H1 (cell line): ENCODE measurements around the gene STAT3. TPM values are rescaled to one million over a fixed set of nuclear protein-coding genes. Genes with fewer than 3 reads are reported as not detected.

Experiments used
- CTCF ChIA-PET: fragments of 300-600 bp; sonication (Branson Sonifier 250); formaldehyde crosslinking; loops from one replicate; lab custom pipeline; 2021; ENCODE audit not compliant: partially characterized antibody; lab: Charles Lee
- POLR2A ChIA-PET: fragments of 300-600 bp; sonication (Branson Sonifier 250); formaldehyde crosslinking; loops from one replicate; lab custom pipeline; 2021; ENCODE audit warnings: inconsistent platforms; ENCODE audit not compliant: partially characterized antibody; lab: Charles Lee
- DNase-seq, 2 experiments: peaks; one replicate each; pipeline versions ENCODE4 v3.0.0 to v3.0.0-alpha.2; 2010 to 2022; ENCODE audit warnings: low spot score in 2 of 2, low read depth in 1 of 2, mixed read lengths in 1 of 2
- FAIRE-seq: peaks from 2 replicates; lab custom pipeline; 2011; peaks lifted over from hg19 to GRCh38; lab: Jason Lieb, UNC
- H2AFZ ChIP-seq: 2 replicates; pipeline ENCODE4 v1.8.1; 2012; ENCODE audit warnings: low read length, inconsistent platforms
- H2AK5ac ChIP-seq: 2 replicates; pipeline ENCODE4 v1.6.1; 2013; ENCODE audit warnings: low read depth, low read length
- H2BK120ac ChIP-seq: replicated peaks from 2 replicates; pipeline ENCODE3; 2013; ENCODE audit warnings: low read depth, low read length, inconsistent platforms
- H2BK12ac ChIP-seq: 2 replicates; pipeline ENCODE4 v1.6.1; 2013; ENCODE audit warnings: low read depth, low read length
- H2BK15ac ChIP-seq: 2 replicates; pipeline ENCODE4 v1.6.1; 2013; ENCODE audit warnings: low read length
- H2BK20ac ChIP-seq: 2 replicates; pipeline ENCODE4 v1.6.1; 2013; ENCODE audit warnings: low read length
- H2BK5ac ChIP-seq: 2 replicates; pipeline ENCODE4 v1.6.1; 2013; ENCODE audit warnings: low read depth, low read length
- H3K14ac ChIP-seq: 2 replicates; pipeline ENCODE4 v1.6.1; 2013; ENCODE audit warnings: inconsistent platforms; ENCODE audit not compliant: insufficient read length
- H3K18ac ChIP-seq: 2 replicates; pipeline ENCODE4 v1.6.1; 2013; ENCODE audit warnings: low read length; ENCODE audit errors: extremely low read depth
- H3K23ac ChIP-seq: 2 replicates; pipeline ENCODE4 v1.6.1; 2013; ENCODE audit warnings: inconsistent platforms; ENCODE audit not compliant: insufficient read length
- H3K23me2 ChIP-seq: 2 replicates; pipeline ENCODE4 v1.6.1; 2013; ENCODE audit warnings: low read depth, low read length
- H3K27ac ChIP-seq: 2 replicates; pipeline ENCODE4 v1.6.1; 2011; ENCODE audit warnings: low read depth, low read length, inconsistent platforms
- H3K27me3 ChIP-seq, 4 experiments: replicated peaks in 1 of 4; 1 replicate in 1 of 4; 2 replicates in 3 of 4; pipeline versions ENCODE4 v1.6.1 to v1.8.1; 2011 to 2013; ENCODE audit warnings: low read length in 3 of 4, mild to moderate bottlenecking in 3 of 4, inconsistent platforms in 2 of 4, mixed read lengths in 2 of 4, moderate library complexity in 1 of 4; ENCODE audit not compliant: control insufficient read depth in 3 of 4, insufficient read depth in 3 of 4; ENCODE audit errors: extremely low read depth in 1 of 4
- H3K36me3 ChIP-seq, 4 experiments: 2 replicates each; pipeline versions ENCODE4 v1.6.1 to v1.8.1; 2011 to 2013; ENCODE audit warnings: mild to moderate bottlenecking in 4 of 4, low read length in 3 of 4, moderate library complexity in 2 of 4, control low read depth in 1 of 4, inconsistent platforms in 1 of 4; ENCODE audit not compliant: insufficient read depth in 4 of 4, control insufficient read depth in 2 of 4
- H3K4ac ChIP-seq: replicated peaks from 2 replicates; pipeline ENCODE3; 2013; ENCODE audit warnings: low read length, low read depth, mixed read lengths, inconsistent platforms; ENCODE audit not compliant: insufficient read length
- H3K4me1 ChIP-seq, 4 experiments: replicated peaks in 1 of 4; 1 replicate in 1 of 4; 2 replicates in 3 of 4; pipeline versions ENCODE4 v1.6.1 to v1.8.1; 2011 to 2013; ENCODE audit warnings: low read length in 3 of 4, inconsistent platforms in 2 of 4, mixed read lengths in 1 of 4; ENCODE audit not compliant: insufficient read depth in 4 of 4, control insufficient read depth in 3 of 4
- H3K4me2 ChIP-seq, 2 experiments: 2 replicates each; pipeline versions ENCODE4 v1.6.1 to v1.8.1; 2011 to 2013; ENCODE audit warnings: low read depth in 2 of 2, low read length in 2 of 2, control low read depth in 1 of 2, inconsistent platforms in 1 of 2, mild to moderate bottlenecking in 1 of 2; ENCODE audit not compliant: insufficient read depth in 1 of 2
- H3K4me3 ChIP-seq, 4 experiments: fragments of 200-600, 300-600 bp in 1 of 4; sonication (generic), shearing (Covaris generic), sonication (Bioruptor Twin) in 1 of 4; 2 replicates each; pipeline versions ENCODE4 v1.5.1 to v1.8.1; 2011 to 2016; ENCODE audit warnings: low read length in 4 of 4, low read depth in 3 of 4, control low read depth in 2 of 4, inconsistent platforms in 2 of 4, mild to moderate bottlenecking in 2 of 4, mixed read lengths in 1 of 4, moderate library complexity in 1 of 4; ENCODE audit not compliant: insufficient read depth in 2 of 4; ENCODE audit errors: extremely low read depth in 1 of 4
- H3K56ac ChIP-seq: replicated peaks from 2 replicates; pipeline ENCODE3; 2013; ENCODE audit warnings: low read depth, mild to moderate bottlenecking, mixed read lengths, low read length, inconsistent platforms; ENCODE audit not compliant: insufficient read length
- H3K79me1 ChIP-seq: 2 replicates; pipeline ENCODE4 v1.6.1; 2013; ENCODE audit warnings: low read depth, low read length, control low read depth
- H3K79me2 ChIP-seq, 2 experiments: 2 replicates each; pipeline versions ENCODE4 v1.6.1 to v1.8.1; 2012 to 2013; ENCODE audit warnings: low read length in 2 of 2, mild to moderate bottlenecking in 2 of 2, inconsistent platforms in 1 of 2; ENCODE audit not compliant: insufficient read depth in 2 of 2, control insufficient read depth in 1 of 2
- H3K9ac ChIP-seq, 4 experiments: replicated peaks in 1 of 4; 1 replicate in 1 of 4; 2 replicates in 3 of 4; pipeline versions ENCODE4 v1.6.1 to v1.8.1; 2011 to 2013; ENCODE audit warnings: low read depth in 3 of 4, low read length in 3 of 4, control low read depth in 2 of 4, mild to moderate bottlenecking in 2 of 4, moderate library complexity in 2 of 4, inconsistent platforms in 1 of 4; ENCODE audit errors: extremely low read depth in 1 of 4
- H3K9me3 ChIP-seq, 2 experiments: 2 replicates each; pipeline versions ENCODE4 v1.6.1 to v1.8.1; 2012 to 2013; ENCODE audit warnings: mild to moderate bottlenecking in 2 of 2, moderate library complexity in 2 of 2, control low read depth in 1 of 2, inconsistent platforms in 1 of 2, low read depth in 1 of 2, low read length in 1 of 2, mixed read lengths in 1 of 2; ENCODE audit not compliant: insufficient read depth in 2 of 2
- H4K20me1 ChIP-seq, 2 experiments: replicated peaks in 1 of 2; 2 replicates each; pipeline versions ENCODE3 to v1.8.1; 2011 to 2013; ENCODE audit warnings: inconsistent platforms in 2 of 2, low read length in 2 of 2, mild to moderate bottlenecking in 1 of 2; ENCODE audit not compliant: insufficient read depth in 2 of 2, control insufficient read depth in 1 of 2
- H4K5ac ChIP-seq: 2 replicates; pipeline ENCODE4 v1.6.1; 2013; ENCODE audit warnings: low read length, low read depth, mixed read lengths, inconsistent platforms; ENCODE audit not compliant: insufficient read length
- H4K8ac ChIP-seq: 2 replicates; pipeline ENCODE4 v1.8.0; 2013; ENCODE audit warnings: mild to moderate bottlenecking, moderate library complexity, low read length, inconsistent platforms; ENCODE audit not compliant: insufficient read depth; ENCODE audit errors: extremely low read depth
- H4K91ac ChIP-seq: replicated peaks from 2 replicates; pipeline ENCODE3; 2013; ENCODE audit warnings: low read length, mixed read lengths, inconsistent platforms; ENCODE audit not compliant: insufficient read length
- ASH2L ChIP-seq: fragments of 200-600, 300-600 bp; sonication (generic); IDR thresholded peaks from one replicate; pipeline ENCODE4 v1.7.1; 2017; ENCODE audit warnings: low read length
- RBBP5 ChIP-seq: IDR thresholded peaks from 2 replicates; pipeline ENCODE4 v1.7.1; 2012; ENCODE audit warnings: low read depth, mild to moderate bottlenecking, inconsistent platforms, low read length, moderate library complexity, borderline replicate concordance
- SIN3A ChIP-seq, 2 experiments: IDR thresholded peaks in 1 of 2; conservative IDR thresholded peaks in 1 of 2; 2 replicates each; pipeline ENCODE4 v1.6.1; 2011 to 2012; ENCODE audit warnings: low read length in 2 of 2, improper control_type of control experiment in 1 of 2, low read depth in 1 of 2, mild to moderate bottlenecking in 1 of 2
- TCF12 ChIP-seq: IDR thresholded peaks from 2 replicates; pipeline ENCODE4 v1.6.1; 2011; ENCODE audit warnings: low read depth, mild to moderate bottlenecking, low read length
- WGBS, 2 experiments: shearing (Covaris generic) in 1 of 2; methylation state at CpG; one replicate each; pipeline versions ENCODE4 v1.1.6 to v1.1.7; 2013 to 2015; ENCODE audit warnings: low lambda C conversion rate in 2 of 2, mixed read lengths in 2 of 2, inconsistent platforms in 1 of 2, low coverage in 1 of 2, missing lambda C conversion rate in 1 of 2; ENCODE audit not compliant: insufficient replicate concordance in 2 of 2, insufficient coverage in 1 of 2, insufficient read length in 1 of 2; ENCODE audit errors: extremely low coverage in 1 of 2, missing lambda C conversion rate in 1 of 2; 5-methylcytosine and 5-hydroxymethylcytosine counted together
- polyA plus RNA-seq, 7 experiments: library from polyadenylated mRNA; depleted of rRNA in 3 of 7; stranded (reverse) in 5 of 7; unstranded in 2 of 7; fragments of >200 nt in 5 of 7; fragments of 200-250 nt in 2 of 7; gene quantifications; 1 replicate in 5 of 7; 2 replicates in 1 of 7; 4 replicates in 1 of 7; pipeline versions ENCODE4 v1.2.1 to v1.2.3, GENCODE V29; 2011 to 2013; ENCODE audit warnings: missing spikeins in 2 of 7, mixed read lengths in 2 of 7
- total RNA-seq: library from RNA; stranded (reverse); fragmentation: NEBNext Ultra II Directional; extraction: Animal tissue kit (Norgen Biotek cat#: 25700); gene quantifications from 2 replicates; pipeline ENCODE4 v1.2.1, GENCODE V29; 2021

Gene STAT3
- total and polyA plus RNA-seq, 2 of the 8 experiments (the other 6 are each of a cell fraction or from before 2014, with no cell fraction given), result 38.4 to 94.1 TPM

- Histone ChIP-seq H3K27ac (no peak overlapping the region), H3K4me1 (peaks cover 0 to 6% (median 2%) of the 10 kb centered on the region in 4 experiments; a peak in 3 of 7 replicates), H3K9ac (no peak overlapping the region), H3K18ac (no peak overlapping the region; the same call in 1 of the 2 replicates), H4K5ac (no peak overlapping the region), H2AFZ (no peak overlapping the region), H3K56ac (no peak overlapping the region), H3K4me3 (no peak overlapping the region), H3K23ac (no peak overlapping the region), H2AK5ac (no peak overlapping the region), H3K4ac (no peak overlapping the region), H3K79me2 (no peaks in the 10 kb centered on the region), H3K9me3 (no peaks in the 10 kb centered on the region), H2BK12ac (0 out of 2 replicates have a peak overlapping the region, but pooled peaks have one; percentile 3), H3K36me3 (peaks cover 17 to 47% (median 42%) of the 10 kb centered on the region in 4 experiments), H2BK20ac (no peak overlapping the region), H2BK120ac (no peak overlapping the region), H3K14ac (no peak overlapping the region), H3K23me2 (no peaks in the 10 kb centered on the region), H4K8ac (no peak overlapping the region; the same call in 1 of the 2 replicates), H3K27me3 (no peaks in the 10 kb centered on the region), H3K4me2 (no peak overlapping the region), H4K20me1 (peaks cover 0 to 4% of the 10 kb centered on the region in 2 experiments), H2BK5ac (no peak overlapping the region), H2BK15ac (no peak overlapping the region; the same call in 1 of the 2 replicates), H4K91ac (no peak overlapping the region), H3K79me1 (no peaks in the 10 kb centered on the region; the same call in 1 of the 2 replicates)
- DNase-seq (peak; percentile 92 to 97), FAIRE-seq (peak; percentile 57)
- ChIA-PET POLR2A (interaction anchor here (0.6 to 2.4 kb wide), 6 partner anchors 66 to 106 kb away, joined by 3 to 9 read pairs (median 4); partner anchors contain the start of gene STAT3), CTCF (interaction anchor here (0.6 to 24.6 kb wide), 21 partner anchors 10 to 211 kb away, joined by 3 to 542 read pairs (median 4); no protein-coding TSS in a partner anchor)
- WGBS, 2 experiments, result 68% methylated on average over 10 of the region's 10 CpGs; no CpG with 5 or more reads in 1 of the 2 experiments
- peak in 1 of 2 experiments; percentile 68; a peak in 2 of 4 replicates for TF ChIP-seq SIN3A (conservative IDR thresholded peaks at IDR 0.05 in 1 of 2, IDR thresholded peaks at IDR 0.05 in 1 of 2; ENCODE audit: low read depth in 1 of 2, low read length in 2 of 2)
- TF ChIP-seq TCF12, result no peak
- no peak for TF ChIP-seq ASH2L
- no peak for TF ChIP-seq RBBP5
Observed at GRCh38 chr17:42322382-42323267, 65.6 kb downstream of the STAT3 start.
